HEK293T (cell line): Measurements from ENCODE around the gene SLC13A3.

ENCODE experiments used
- CTCF ChIA-PET: fragments of 350-600 bp; formaldehyde crosslinking; extraction: SDS; loops from one replicate; lab custom pipeline; 2021; ENCODE audit warnings: antibody characterized with exemption, inconsistent platforms; lab: Yijun Ruan, JAX
- POLR2A ChIA-PET: fragments of 350-600 bp; formaldehyde crosslinking; extraction: SDS; loops from one replicate; lab custom pipeline; 2020; ENCODE audit warnings: antibody characterized with exemption, inconsistent platforms; lab: Yijun Ruan, JAX
- DNase-seq: peaks from one replicate; pipeline ENCODE4 v3.0.0; 2012; ENCODE audit warnings: mixed read lengths; ENCODE audit errors: extremely low spot score
- ARNT ChIP-seq: fragments of 450-650 bp; IDR thresholded peaks from 2 replicates; pipeline ENCODE4 v1.6.1; 2017; ENCODE audit warnings: mild to moderate bottlenecking
- BHLHE40 ChIP-seq: fragments of 450-650 bp; IDR thresholded peaks from 2 replicates; pipeline ENCODE4 v1.6.1; 2016; ENCODE audit warnings: mild to moderate bottlenecking, moderate library complexity, borderline replicate concordance
- CTBP1 ChIP-seq: fragments of 450-650 bp; IDR thresholded peaks from 2 replicates; pipeline ENCODE4 v1.6.1; 2016; ENCODE audit warnings: borderline replicate concordance
- ELF4 ChIP-seq: fragments of 450-650 bp; IDR thresholded peaks from 2 replicates; pipeline ENCODE4 v1.6.1; 2017; ENCODE audit warnings: antibody characterized with exemption
- FOXA1 ChIP-seq: fragments of 450-650 bp; IDR thresholded peaks from 2 replicates; pipeline ENCODE4 v1.6.1; 2016; ENCODE audit warnings: mild to moderate bottlenecking
- FOXK2 ChIP-seq: fragments of 450-650 bp; IDR thresholded peaks from 2 replicates; pipeline ENCODE4 v1.6.1; 2016; ENCODE audit warnings: mild to moderate bottlenecking
- FOXM1 ChIP-seq: fragments of 450-650 bp; IDR thresholded peaks from 2 replicates; pipeline ENCODE4 v1.6.1; 2017; ENCODE audit warnings: mild to moderate bottlenecking, borderline replicate concordance
- HDGF ChIP-seq: fragments of 450-650 bp; IDR thresholded peaks from 2 replicates; pipeline ENCODE4 v1.6.1; 2017; ENCODE audit warnings: antibody characterized with exemption, borderline replicate concordance
- L3MBTL2 ChIP-seq: fragments of 450-650 bp; conservative IDR thresholded peaks from 2 replicates; pipeline ENCODE4 v1.6.1; 2016; ENCODE audit warnings: mild to moderate bottlenecking
- LEF1 ChIP-seq: fragments of 450-650 bp; IDR thresholded peaks from 2 replicates; pipeline ENCODE4 v1.6.1; 2017; ENCODE audit warnings: mild to moderate bottlenecking, borderline replicate concordance
- NFRKB ChIP-seq: fragments of 450-650 bp; IDR thresholded peaks from 2 replicates; pipeline ENCODE4 v1.6.1; 2016; ENCODE audit warnings: mild to moderate bottlenecking, moderate library complexity
- PKNOX1 ChIP-seq: fragments of 450-650 bp; IDR thresholded peaks from 2 replicates; pipeline ENCODE4 v1.6.1; 2016
- SP1 ChIP-seq: fragments of 450-650 bp; IDR thresholded peaks from 2 replicates; pipeline ENCODE4 v1.6.1; 2017
- SUZ12 ChIP-seq: fragments of 450-650 bp; IDR thresholded peaks from 2 replicates; pipeline ENCODE4 v1.6.1; 2016; ENCODE audit warnings: mild to moderate bottlenecking
- TARDBP ChIP-seq: fragments of 450-650 bp; IDR thresholded peaks from 2 replicates; pipeline ENCODE4 v1.6.1; 2016
- ZNF384 ChIP-seq: fragments of 450-650 bp; IDR thresholded peaks from 2 replicates; pipeline ENCODE4 v1.6.1; 2016

The SLC13A3 gene

GRCh38 chr20:46639587-46639986 lies 11.7 kb downstream of the SLC13A3 start:
- TF ChIP-seq CTBP1 (no peak), SP1 (no peak), LEF1 (no peak), SUZ12 (no peak), L3MBTL2 (no peak), ZNF384 (no peak), ARNT (no peak), FOXM1 (no peak), NFRKB (no peak), BHLHE40 (no peak), TARDBP (no peak), PKNOX1 (no peak), FOXA1 (no peak), ELF4 (no peak), FOXK2 (no peak), HDGF (no peak)
- POLR2A ChIA-PET: no interaction called here
- DNase-seq: no peak
- CTCF ChIA-PET: no interaction called here

DNA sequence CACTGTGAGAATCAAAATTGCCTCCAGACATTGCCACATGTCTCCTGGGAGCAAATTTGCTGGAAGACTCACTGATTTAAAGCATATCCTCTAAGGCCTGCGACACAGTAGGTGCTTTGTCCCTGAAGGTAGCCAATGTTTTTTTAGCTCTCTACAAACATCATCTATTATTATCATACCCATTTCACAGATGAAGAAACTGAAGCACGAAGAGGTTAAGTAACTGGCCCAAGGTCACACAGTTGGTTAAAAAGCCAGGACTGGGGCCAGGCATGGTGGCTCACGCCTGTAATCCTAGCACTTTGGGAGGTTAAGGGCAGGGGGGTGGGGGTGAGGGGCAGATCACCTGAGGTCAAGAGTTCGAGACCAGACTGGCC lies 12.4 kb downstream of the SLC13A3 start:
- ChIA-PET CTCF (no interaction called here), POLR2A (no interaction called here)
- DNase-seq: no peak
- TF ChIP-seq SP1 (no peak), L3MBTL2 (no peak), TARDBP (no peak), FOXM1 (no peak), HDGF (no peak), NFRKB (no peak), ZNF384 (no peak), LEF1 (no peak), SUZ12 (no peak), ELF4 (no peak), CTBP1 (no peak), FOXK2 (no peak)

GRCh38 chr20:46638134-46638897 lies 12.9 kb downstream of the SLC13A3 start:
- POLR2A ChIA-PET: no interaction called here
- DNase-seq: no peak
- CTCF ChIA-PET: no interaction called here

GRCh38 chr20:46637427-46638133 lies 13.7 kb downstream of the SLC13A3 start:
- ChIA-PET POLR2A (no interaction called here), CTCF (no interaction called here)
- no peak for DNase-seq
- TF ChIP-seq ZNF384 (no peak), FOXK2 (no peak), HDGF (no peak), CTBP1 (no peak), BHLHE40 (no peak), SP1 (no peak), FOXA1 (no peak), L3MBTL2 (no peak), ARNT (no peak), TARDBP (no peak), PKNOX1 (no peak), LEF1 (no peak), NFRKB (no peak), SUZ12 (no peak), ELF4 (no peak), FOXM1 (no peak)

More at GRCh38 chr20:46638134-46638897, 12.9 kb downstream of the SLC13A3 start:
- no peak for TF ChIP-seq SUZ12
- no peak for TF ChIP-seq BHLHE40
- no peak for TF ChIP-seq SP1
- no peak for TF ChIP-seq ZNF384
- no peak for TF ChIP-seq FOXK2
- no peak for TF ChIP-seq PKNOX1
- no peak for TF ChIP-seq LEF1
- no peak for TF ChIP-seq FOXA1
- no peak for TF ChIP-seq NFRKB
- TF ChIP-seq ELF4: no peak
- no peak for TF ChIP-seq CTBP1
- no peak for TF ChIP-seq TARDBP
- TF ChIP-seq L3MBTL2: no peak
- no peak for TF ChIP-seq FOXM1
- no peak for TF ChIP-seq HDGF
- no peak for TF ChIP-seq ARNT

- CTCF ChIA-PET: no interaction called here
- TF ChIP-seq BHLHE40: no peak
- TF ChIP-seq ZNF384: no peak
- no peak for TF ChIP-seq FOXA1
- no peak for TF ChIP-seq FOXK2
- TF ChIP-seq PKNOX1: no peak
- no peak for TF ChIP-seq L3MBTL2
- TF ChIP-seq SP1: no peak
- no peak for TF ChIP-seq LEF1
- no peak for TF ChIP-seq CTBP1
- TF ChIP-seq FOXM1: no peak
- TF ChIP-seq SUZ12: no peak
- TF ChIP-seq ARNT: no peak
- no peak for TF ChIP-seq NFRKB
- no peak for TF ChIP-seq TARDBP
- TF ChIP-seq ELF4: no peak
- POLR2A ChIA-PET: no interaction called here
- no peak for DNase-seq
Measured at GRCh38 chr20:46637020-46637419, 14.2 kb downstream of the SLC13A3 start.
